Fibroblast of skin of left quadriceps (primary cell): ENCODE measurements around the gene HS3ST5.
A peak's percentile ranks its signal among the peaks of the same experiment; 100 is the strongest.
"Not testable (repeated sequence)": the region's sequence is repeated elsewhere in the genome, so short reads cannot be mapped to it uniquely, and the experiment has no call there.

Experiments
- DNase-seq, 2 experiments: peaks; one replicate each; pipeline ENCODE4 v3.0.0-alpha.2; 2013; ENCODE audit warnings: low read depth in 2 of 2

HS3ST5 gene

DNA sequence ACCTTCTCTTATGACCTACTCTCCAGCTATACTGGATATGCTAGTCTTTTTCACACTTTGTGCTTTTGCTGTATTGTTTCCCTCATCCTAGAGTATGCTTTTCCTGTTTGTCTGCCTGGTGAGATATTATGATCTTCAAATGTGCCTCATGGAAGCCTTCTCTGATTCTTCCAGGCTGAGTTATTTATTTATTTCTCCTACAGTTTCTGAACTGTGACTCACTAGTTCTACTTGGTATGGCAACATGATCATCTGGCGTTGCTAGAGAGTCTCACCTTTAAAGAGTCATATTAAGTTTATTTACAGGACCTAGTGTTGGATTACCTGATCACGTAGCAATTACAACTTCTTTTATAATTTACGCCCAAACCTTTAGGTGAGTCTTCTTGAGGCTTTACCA lies 290.7 kb downstream of the HS3ST5 start:
- DNase-seq: no peak

DNA sequence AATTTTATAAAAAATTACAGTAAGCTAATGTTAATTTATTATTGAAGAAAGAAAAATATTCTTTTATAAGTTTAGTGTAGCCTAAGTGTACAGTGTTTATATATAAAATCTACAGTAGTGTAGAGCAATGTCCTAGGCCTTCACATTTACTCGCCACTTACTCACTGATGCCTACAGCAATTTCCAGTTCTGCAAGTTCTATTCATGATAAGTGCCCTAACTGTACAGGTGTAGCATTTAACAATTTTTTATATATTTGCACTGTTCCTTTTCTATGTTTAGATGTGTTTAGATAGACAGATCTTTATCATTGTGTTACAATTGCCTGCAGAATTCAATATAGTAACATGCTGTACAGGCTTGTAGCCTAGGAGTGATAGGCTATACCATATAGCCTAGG lies 291.8 kb downstream of the HS3ST5 start:
- DNase-seq: no peak

- no peak for DNase-seq
Observed at GRCh38 chr6:114049367-114049966, 293.4 kb downstream of the HS3ST5 start.

DNA sequence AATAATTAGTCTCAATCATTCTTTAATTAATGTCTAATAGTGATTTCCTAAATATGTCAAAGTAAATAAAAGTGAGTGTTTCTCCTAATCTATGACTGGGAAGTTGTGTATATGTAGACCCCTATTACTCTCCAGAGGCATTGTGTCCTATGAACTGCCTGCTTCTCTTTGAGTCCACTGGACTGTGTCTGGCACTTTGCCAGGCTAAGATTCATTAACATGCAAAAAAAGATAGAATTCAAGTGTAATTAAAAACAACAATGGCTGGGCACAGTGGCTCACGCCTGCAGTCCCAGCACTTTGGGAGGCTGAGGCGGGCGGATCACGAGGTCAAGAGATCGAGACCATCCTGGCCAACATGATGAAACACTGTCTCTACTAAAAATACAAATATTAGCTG lies 298.3 kb downstream of the HS3ST5 start:
- not testable (repeated sequence) for DNase-seq

- no peak for DNase-seq
Observed at GRCh38 chr6:114042267-114043016, 300.4 kb downstream of the HS3ST5 start.

DNA sequence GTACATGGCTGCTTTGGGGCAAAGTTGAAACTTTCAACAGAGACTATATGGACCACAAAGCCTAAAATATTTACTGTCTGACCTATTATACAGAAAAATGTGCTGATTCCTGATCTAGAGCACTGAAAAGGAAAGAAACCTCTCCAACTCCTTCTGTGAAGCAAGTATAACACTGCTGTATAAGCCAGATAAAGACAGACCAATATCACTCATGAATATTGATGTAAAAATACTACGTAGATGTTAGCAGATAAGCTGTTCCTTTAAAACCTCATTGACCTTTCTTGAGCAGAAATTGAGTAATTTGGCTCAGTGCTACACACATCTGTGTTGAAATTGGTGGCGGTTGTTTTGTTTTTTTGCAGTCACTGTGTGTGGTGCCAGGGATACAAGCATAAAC lies 302.0 kb downstream of the HS3ST5 start:
- DNase-seq: no peak

DNA sequence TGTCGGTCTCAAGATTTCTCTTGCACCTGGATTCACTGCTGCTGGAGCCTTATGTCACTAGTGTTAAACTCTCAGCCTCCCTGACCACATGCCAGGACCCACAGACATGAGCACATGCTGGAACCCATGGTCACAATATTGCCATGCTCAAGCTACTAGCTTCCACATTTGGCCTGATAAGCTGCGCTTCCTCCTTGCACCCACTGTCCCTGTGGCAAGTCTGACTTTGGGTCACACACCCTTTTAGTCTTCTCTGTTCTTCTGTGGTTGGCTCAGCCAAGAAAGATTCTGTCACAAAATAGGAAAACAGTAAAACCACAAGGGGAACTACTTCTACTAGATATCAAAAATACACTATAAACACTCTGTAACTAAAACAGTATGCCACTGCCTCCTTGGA lies 303.0 kb downstream of the HS3ST5 start:
- DNase-seq: no peak

DNA sequence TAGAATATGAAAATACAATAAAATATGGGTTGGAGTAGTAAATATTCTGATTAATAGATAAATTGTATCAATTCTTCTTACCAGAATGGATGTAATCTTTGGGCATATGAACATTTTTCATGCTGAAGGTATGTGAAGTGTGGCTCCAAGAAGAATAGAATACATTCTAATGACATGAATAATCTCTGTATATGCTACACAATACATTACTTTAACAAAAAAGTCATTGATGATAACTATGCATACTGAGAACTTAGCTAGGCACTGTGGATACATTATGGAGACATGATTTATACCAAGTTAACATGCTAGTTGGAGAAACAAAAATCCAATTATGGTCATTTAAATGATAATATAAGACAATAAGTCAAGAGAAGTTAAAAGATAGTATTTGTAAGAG lies 309.2 kb downstream of the HS3ST5 start:
- peak; percentile 4 to 6 for DNase-seq

DNA sequence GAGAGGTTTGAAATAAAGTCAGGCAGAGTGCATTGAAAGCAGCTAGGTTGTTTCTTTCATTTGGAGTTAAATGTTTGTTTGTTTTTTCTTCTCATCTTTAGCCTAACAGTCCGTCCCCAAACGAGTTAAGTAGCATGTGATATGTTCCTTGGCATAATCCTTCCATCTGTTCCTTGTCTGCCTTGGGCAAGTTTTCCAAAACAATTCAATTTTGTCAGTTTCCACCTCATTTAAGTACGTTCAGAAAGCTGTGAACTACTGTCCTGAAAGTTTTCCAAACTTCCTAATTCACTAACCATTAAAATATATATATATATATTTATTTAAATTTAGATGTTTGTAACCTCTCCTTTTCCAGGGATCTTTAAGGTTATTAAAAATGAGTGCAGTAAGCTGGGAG lies 310.1 kb downstream of the HS3ST5 start:
- no peak for DNase-seq

DNA sequence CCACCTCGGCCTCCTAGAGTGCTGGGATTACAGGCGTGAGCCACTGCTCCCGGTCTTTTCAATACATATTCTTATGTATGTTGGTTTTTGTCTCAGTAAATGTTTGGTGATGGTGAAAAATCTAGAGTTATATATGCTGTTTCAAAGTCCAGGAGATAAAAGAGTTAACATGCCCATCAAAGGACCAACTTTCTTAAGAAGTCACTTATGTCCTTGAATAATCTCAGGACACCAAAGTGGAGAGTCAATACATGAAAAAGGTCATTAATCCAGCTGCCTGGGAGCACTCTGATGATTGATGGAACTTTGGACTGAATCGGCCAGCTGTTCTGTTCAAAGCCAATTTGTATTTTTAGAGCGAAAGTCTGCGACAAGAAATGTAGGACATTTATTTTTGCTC lies 312.1 kb downstream of the HS3ST5 start:
- DNase-seq: no peak

DNA sequence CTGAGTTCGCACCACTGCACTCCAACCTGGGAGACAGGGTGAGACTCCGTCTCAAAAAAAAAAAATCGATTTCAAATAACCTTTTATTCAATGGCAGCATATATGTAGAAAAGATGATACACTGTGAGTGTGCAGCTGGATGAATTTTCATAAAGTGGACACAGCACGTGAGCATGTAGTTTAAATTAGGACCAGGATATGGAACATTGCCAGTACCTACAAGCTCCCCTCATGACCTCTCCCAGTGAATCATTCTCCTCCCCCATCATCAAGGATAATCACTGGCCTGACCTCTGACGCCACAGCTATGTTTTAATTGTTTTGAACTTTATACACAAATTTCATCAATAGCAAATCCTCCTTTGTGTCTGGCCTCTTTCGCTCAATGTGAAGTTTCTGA lies 318.1 kb downstream of the HS3ST5 start:
- DNase-seq: no peak

DNA sequence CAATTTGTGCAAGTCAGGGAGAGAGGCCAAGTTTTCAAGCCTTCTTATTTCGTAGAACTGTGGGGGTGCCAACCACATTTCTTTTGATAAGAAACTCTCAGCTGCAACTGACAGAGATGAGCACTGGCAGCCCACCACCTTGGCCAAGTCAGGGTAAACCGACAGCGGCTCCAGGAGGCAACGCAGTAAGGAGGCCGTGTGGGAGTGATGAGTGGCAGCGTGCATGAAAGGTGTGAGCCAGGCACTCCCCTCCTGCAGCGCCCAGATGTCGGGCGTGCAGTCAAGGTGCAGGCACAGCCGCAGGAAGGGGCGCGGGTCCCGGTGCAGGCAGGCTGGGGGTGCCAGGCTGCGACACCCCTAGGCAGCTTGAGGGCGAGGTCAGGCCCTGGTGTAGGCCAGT lies 322.6 kb downstream of the HS3ST5 start:
- DNase-seq: no peak

DNA sequence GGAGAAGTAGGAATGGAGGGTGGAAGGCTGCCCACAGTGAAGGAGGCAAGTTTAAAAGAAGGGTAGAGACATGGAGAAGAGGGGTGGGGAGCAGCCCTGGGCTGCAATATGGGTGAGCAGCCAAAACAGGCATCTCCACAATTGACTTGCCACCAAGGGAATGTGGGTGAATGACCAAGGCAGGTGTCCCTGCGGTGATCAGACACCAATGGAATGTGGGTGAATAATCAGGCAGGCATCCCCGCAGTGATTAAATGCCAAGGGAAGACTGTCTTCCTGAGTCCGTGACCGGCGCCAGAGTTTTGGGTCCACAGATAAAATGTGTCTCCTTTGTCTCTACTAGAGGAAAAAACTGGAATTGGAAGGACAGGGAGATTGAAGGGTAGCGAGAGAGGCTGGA lies 325.7 kb downstream of the HS3ST5 start:
- not testable (repeated sequence) for DNase-seq

DNA sequence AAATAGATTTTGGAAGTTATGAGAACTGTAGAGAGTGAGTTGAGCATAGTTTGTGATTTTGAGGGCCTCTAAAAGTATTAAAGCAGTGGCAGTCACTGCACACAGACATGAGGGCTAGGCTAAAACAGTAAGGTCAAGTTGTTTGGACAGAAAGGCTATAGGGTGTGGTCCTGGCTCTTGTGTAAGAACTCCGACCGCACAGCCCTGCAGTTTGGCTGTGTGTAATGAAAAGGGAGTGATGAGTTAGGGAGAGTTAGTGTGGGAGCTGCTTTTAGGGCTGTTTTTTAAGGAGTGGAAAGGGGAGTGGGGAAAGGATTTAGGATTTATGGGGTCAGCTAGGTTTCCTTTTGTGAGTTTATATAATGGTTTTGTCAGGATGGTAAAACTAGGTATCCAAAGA lies 328.7 kb downstream of the HS3ST5 start:
- DNase-seq: not testable (repeated sequence)

DNA sequence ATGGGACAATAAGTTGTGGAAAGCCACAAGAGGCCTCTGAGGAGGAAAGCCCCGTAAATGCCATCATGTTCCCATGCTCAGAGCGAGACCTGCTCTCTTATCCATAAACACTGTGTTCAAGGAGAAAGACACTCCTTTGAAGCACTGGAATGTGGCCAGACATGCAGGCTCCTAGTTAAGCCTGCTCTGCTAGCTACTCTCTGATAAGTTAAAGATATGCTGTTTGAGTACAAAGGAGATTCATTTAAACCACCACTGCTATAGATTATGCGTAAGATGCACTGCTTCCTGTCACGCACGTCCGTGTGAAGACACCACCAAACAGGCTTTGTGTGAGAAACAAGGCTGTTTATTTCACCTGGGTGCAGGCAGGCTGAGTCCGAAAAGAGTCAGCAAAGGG lies 331.3 kb downstream of the HS3ST5 start:
- not testable (repeated sequence) for DNase-seq

- no peak for DNase-seq
Observed at GRCh38 chr6:114010540-114010939, 332.3 kb downstream of the HS3ST5 start.

- no peak for DNase-seq
Observed at GRCh38 chr6:114009192-114009591, 333.6 kb downstream of the HS3ST5 start.

- DNase-seq: no peak
Observed at GRCh38 chr6:114008331-114008730, 334.5 kb downstream of the HS3ST5 start.

- DNase-seq: no peak
Observed at GRCh38 chr6:114007516-114007915, 335.3 kb downstream of the HS3ST5 start.
